Measurements from ENCODE around the gene CBX7. TPM values are rescaled to one million over a fixed set of nuclear protein-coding genes. Genes with fewer than 3 reads are reported as not detected.

The CBX7 gene
- total and polyA plus RNA-seq, 2 experiments from 2014 or later = 2.6 to 11.5 TPM

GRCh38 chr22:39171623-39172264 lies 19.3 kb upstream of the CBX7 start:
- H3K4me2 ChIP-seq = peak overlapping the region; percentile 70
- no peak overlapping the region for H3K4me3 ChIP-seq
- peaks cover 11% of the 10 kb centered on the region; the same call in 1 of the 2 replicates for H3F3A ChIP-seq (replicated peaks; ENCODE audit: low read depth)
- no peak overlapping the region; the same call in 2 of the 3 replicates for H3K4me3 Mint-ChIP-seq
- no peak overlapping the region for H2AFZ ChIP-seq
- H3K9me3 Mint-ChIP-seq = no peaks in the 10 kb centered on the region
- H3K4me1 Mint-ChIP-seq = peaks cover 67% of the 10 kb centered on the region
- H4K20me1 ChIP-seq (replicated peaks; ENCODE audit: insufficient read depth) = no peaks in the 10 kb centered on the region
- DNase-seq (ENCODE audit: low spot score) = peak; percentile 66
- peaks cover 41% of the 10 kb centered on the region for H3K4me1 ChIP-seq (ENCODE audit: insufficient read depth)
- H3K27ac Mint-ChIP-seq = peak overlapping the region; percentile 53
- TF ChIP-seq EZH2 (IDR thresholded peaks at IDR 0.05; ENCODE audit: low read depth, unreplicated experiment) (no peak), JUNB (IDR thresholded peaks at IDR 0.05; ENCODE audit: unreplicated experiment) (no peak), ZNF114 (CRISPR knock-in tag; IDR thresholded peaks at IDR 0.05) (no peak), NANOG (IDR thresholded peaks at IDR 0.05; ENCODE audit: borderline replicate concordance) (no peak), REST (IDR thresholded peaks at IDR 0.05; ENCODE audit: unreplicated experiment) (no peak), ZNF331 (CRISPR knock-in tag; IDR thresholded peaks at IDR 0.05; ENCODE audit: low read depth) (no peak), POLR2AphosphoS5 (IDR thresholded peaks at IDR 0.05; ENCODE audit: low read depth) (no peak), EZH2phosphoT487 (IDR thresholded peaks at IDR 0.05; ENCODE audit: unreplicated experiment) (no peak), CTCF (conservative IDR thresholded peaks at IDR 0.05; ENCODE audit: low read depth in 2 of 2) (no peak)
- no peaks in the 10 kb centered on the region for H3K36me3 Mint-ChIP-seq (ENCODE audit: low read depth)
- H3K27me3 ChIP-seq (ENCODE audit: insufficient read depth) = no peaks in the 10 kb centered on the region
- H3K79me2 ChIP-seq (replicated peaks; ENCODE audit: insufficient read depth) = no peaks in the 10 kb centered on the region
- H3K36me3 ChIP-seq (ENCODE audit: insufficient read depth) = no peaks in the 10 kb centered on the region
- H3K27ac ChIP-seq (ENCODE audit: low read depth) = peak overlapping the region; percentile 80; the same call in 1 of the 2 replicates
- H3K27me3 Mint-ChIP-seq (ENCODE audit: insufficient read depth, low read depth, poor library complexity) = peaks cover 29% of the 10 kb centered on the region
- ATAC-seq = no peak
- no peaks in the 10 kb centered on the region for H3K9me2 ChIP-seq (ENCODE audit: insufficient read depth)

Measured in GM23338 (cell line).